ENCODE measurements around the gene KAT2B.

- TF ChIP-seq POLR2AphosphoS5 (IDR thresholded peaks at IDR 0.05; ENCODE audit: borderline replicate concordance, low read depth, low read length), result no peak
- TF ChIP-seq EZH2 (IDR thresholded peaks at IDR 0.05), result no peak
- no peak for TF ChIP-seq FOXP2 (optimal IDR thresholded peaks at IDR 0.05; ENCODE audit: control extremely low read depth, extremely low read length, insufficient read depth)
These were observed 97.4 kb downstream of the KAT2B start for GRCh38 chr3:20137647-20138046.

Data from SK-N-MC (cell line).